ENCODE results near the gene PDE4D.
"Not testable (repeated sequence)": the region's sequence is repeated elsewhere in the genome, so short reads cannot be mapped to it uniquely, and the experiment has no call there.

The PDE4D gene

DNA sequence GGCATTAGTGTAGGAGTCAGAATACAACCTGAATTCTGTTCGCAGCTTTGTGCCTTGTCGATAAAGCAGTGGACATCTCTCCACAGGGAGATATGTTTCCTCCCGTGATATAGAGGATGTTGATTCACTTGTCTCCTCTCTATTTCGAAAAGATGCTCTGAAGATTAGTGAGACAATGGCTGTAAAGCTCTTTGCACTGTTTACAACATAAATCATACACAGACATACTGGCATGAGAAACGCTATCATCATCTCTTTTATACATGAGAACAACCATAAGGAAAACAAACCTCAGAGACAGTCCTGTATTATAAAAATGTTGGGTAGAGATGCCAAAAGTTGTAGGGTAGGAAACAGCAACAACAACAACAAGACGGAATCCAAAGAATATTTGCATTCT, 803.2 kb downstream of the PDE4D start:
- DNase-seq = no peak

DNA sequence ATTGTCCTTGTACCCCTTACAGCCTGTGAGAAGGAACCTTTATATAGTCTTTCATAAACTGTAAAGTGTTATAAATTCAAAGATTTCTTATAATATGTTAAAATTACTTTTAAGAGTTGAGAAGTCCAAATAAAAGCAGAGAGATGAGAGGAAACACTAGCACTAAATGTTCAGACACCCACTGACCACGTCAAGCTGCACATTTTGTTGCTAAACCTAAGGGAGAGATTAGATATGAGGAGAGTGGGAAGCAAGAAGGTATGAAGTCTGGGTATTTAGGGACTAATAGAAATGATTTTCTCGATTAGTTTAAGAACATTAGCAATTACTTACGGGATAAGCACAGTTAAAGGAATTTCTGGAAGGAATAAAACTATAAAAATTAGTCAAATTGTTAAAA, 803.8 kb downstream of the PDE4D start:
- no peak for DNase-seq

DNA sequence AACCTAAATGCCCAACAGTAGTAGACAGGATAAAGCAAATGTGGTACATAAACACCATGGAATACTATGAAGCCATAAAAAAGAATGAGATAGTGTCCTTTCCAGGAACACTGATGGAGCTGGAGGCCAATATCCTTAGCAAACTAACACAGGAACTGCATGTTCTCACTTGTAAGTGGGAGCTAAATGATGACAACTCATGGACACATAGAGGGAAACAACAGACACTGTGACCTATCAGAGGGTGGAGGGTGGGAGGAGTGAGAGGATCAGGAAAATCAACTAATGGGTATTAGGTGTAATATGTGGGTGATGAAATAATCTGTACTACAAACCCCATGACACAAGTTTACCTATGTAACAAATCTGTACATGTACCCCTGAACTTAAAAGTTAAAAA, 805.0 kb downstream of the PDE4D start:
- DNase-seq = no peak

- no peak for DNase-seq
Measured at GRCh38 chr5:59086024-59086423, 807.5 kb downstream of the PDE4D start.

GRCh38 chr5:59081693-59082092, 811.8 kb downstream of the PDE4D start:
- no peak for DNase-seq

DNA sequence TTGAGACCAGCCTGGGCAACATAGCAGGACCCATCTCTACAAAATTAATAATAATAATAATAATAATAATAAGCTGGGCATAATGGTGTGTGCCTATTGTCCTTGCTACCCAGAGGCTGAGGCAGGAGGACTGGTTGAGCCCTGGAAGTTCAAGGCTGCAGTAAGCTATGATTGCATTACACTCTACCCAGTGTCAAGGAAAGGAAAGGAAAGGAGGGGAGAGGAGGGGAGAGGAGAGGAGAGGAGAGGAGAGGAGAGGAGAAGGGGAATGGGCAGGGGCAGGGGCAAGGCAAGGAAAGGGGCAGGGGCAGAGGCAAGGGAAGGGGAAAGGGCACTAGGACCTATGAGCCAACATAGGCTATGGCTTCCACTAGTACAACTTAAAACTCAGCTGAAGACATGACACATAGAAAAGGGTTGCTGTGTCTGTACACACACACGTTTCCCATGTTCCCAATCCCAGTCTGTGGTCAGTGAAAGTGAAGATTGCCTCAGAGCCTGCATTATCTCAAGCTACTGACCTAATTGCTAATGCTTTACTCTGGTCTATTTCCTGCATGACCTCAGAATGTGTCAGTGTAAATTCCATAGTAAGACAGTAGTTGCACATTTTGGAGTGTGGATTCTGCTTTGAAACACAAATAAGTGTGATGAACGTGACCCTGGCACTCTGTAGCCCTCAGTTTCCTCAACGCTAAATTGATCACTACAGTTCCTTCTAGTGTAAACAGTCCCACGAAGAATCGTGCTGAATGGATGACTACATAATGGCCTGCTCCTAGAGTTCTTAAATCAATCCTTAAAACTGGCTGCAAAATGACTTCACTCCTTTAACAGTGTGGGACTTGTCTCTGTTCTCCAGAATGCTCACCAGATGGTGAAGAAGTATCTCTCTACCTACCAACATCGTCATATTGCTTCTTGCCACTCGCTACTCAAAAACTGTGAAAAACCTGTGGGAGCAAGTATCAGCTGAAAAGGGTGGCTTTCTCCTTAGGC, 813.6 kb downstream of the PDE4D start:
- no peak for DNase-seq

- no peak for DNase-seq
Measured at GRCh38 chr5:59071755-59072549, 821.6 kb downstream of the PDE4D start.

DNA sequence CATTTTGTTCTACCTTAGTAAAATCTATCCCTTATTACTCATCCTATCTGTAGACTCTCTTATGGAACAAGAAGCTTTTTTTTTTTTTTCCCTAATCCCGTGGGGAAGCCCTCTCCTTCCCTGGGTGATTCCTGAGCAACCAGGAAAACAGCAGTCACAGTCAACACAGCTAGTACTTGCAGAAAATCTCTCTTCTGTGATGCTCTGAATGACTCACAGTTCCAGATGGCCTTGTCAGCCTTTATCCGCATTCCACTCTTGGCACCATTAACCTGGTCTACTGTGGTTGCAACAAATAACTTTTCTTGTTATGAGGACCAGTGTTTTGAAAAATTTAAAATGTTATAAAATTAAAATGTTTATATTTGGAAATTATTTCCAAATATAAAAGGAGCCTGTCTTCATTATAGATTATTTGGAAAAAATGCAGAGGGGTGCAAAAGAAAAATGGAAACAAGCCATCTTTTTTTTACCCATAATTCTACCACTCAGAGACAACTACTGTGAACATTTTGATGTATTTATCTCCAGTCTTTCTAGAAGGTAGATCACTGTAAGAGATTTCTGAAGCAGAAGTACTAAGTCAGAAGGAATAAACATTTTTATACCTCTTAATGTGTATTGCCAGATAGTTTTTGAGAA, 824.0 kb downstream of the PDE4D start:
- DNase-seq = no peak

DNA sequence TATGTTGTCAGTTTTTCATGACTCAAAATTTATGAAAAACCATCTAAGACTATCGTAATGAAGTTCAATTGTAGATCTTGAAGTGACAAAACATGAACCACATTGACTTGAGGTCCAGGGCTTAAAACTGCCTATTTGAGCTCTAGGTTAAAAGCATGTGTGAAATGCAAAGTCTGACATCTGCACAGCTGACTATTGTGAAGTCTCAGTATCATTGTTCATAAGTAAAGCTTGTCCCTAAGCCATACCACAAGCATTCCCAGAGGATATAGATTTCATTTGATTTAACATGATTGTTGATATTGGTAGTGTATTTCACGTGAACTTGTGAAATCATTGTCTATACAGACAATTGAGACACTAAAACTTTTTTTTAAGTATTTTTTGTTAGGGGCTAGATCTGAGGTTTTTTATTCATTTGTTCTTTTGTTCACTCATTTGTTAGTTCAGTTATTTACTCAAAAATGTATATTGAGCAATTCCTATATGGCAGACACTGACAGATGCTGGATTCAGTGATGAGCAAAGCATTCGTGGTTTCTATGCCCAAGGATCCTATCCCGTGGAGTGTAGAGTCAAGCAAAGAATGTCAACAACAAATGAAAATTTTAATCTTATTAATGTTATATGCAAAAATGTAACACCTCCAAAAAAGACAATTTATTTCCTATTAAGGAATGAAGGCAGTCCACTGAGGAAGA, 825.4 kb downstream of the PDE4D start:
- no peak for DNase-seq

GRCh38 chr5:59066367-59067163, 827.0 kb downstream of the PDE4D start:
- DNase-seq = no peak

DNA sequence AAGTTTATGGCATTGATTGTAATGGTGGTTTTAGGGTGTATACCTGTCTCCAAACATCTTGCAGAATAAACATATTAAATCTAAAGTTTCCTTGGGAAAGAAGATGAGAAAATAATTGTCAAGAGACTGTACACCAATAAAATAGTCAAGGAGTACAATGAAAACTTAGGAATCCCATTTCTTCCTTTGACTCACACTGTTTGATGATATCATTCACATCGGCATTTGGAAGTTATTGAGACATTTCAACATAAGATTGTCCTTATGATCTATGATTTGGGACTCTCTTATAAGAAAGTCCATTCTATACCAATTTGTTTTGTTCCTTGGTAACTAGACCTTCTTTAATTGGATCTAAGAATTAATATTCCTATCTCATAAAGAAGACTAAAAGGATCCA, 828.0 kb downstream of the PDE4D start:
- no peak for DNase-seq

GRCh38 chr5:59064293-59064692, 829.2 kb downstream of the PDE4D start:
- no peak for DNase-seq

- DNase-seq = no peak
Measured at GRCh38 chr5:59062986-59063683, 830.4 kb downstream of the PDE4D start.

GRCh38 chr5:59061377-59061776, 832.1 kb downstream of the PDE4D start:
- DNase-seq = no peak

DNA sequence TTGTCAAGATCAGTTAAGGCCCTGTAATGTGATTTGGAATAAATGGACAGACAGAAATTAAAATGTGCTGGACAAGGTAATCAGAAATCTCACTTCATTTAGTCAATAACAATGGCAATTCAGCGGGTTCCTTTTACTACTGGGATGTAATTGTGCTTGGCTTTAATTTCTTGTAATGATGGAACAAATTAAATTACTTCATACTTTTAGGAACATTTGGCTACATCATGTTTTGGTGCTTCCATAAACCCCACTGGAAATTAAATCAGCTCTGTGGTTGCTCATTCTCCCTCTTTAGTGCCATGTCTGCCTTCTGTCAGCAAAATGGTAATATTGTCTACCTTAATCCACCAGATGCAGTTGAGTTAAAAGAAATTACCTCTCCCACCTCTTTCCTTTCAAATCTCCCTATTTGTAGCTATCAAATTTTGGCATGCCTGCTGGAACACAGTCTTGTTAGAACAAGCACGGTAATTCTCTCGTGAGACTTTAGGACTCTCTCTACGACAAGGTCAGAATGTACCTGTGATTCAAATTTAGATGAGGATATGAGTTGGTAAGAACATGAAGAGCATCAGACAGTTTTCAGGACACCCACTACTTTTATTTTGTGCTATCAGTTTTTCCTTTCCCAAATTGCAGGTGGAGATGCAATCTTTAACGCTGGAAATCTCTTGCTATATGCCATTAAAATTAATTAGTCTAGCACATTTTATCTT, 834.4 kb downstream of the PDE4D start:
- DNase-seq = no peak

- DNase-seq = no peak
Measured at GRCh38 chr5:59058237-59058636, 835.3 kb downstream of the PDE4D start.

GRCh38 chr5:59056599-59056998, 836.9 kb downstream of the PDE4D start:
- DNase-seq = not testable (repeated sequence)

DNA sequence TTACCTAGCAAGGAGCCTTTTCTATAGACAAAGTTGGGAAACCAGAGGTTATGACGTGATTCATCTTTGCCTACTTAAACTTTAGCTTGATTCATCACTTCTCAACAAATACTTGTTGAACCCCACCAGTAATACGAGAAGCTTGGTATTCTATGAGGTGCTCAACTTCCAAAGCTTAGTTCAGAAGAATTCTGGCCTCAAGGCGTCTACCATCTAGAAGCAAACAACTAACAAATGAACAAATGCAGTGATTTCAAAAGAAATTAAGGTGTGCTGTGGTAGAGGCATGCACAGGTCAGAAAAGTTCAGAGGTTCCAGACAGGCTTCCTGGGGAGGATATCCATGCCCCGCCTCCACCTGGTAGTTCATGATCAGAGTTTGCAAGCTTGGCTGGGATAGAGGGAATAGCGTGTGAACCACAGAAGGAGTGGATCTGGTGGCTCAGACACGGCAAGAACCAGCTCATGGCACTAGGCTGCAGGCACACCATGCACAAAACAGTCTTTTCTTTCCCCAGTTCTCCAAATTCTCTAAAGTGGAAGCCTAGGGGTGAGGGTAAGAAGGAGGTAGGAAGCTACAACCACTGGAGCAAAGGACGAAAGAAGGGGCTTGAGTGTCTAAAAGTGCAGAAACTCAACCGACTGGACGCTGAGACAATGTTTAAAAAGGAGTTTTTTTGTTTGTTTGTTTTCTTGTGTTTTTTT, 837.6 kb downstream of the PDE4D start:
- no peak for DNase-seq

DNA sequence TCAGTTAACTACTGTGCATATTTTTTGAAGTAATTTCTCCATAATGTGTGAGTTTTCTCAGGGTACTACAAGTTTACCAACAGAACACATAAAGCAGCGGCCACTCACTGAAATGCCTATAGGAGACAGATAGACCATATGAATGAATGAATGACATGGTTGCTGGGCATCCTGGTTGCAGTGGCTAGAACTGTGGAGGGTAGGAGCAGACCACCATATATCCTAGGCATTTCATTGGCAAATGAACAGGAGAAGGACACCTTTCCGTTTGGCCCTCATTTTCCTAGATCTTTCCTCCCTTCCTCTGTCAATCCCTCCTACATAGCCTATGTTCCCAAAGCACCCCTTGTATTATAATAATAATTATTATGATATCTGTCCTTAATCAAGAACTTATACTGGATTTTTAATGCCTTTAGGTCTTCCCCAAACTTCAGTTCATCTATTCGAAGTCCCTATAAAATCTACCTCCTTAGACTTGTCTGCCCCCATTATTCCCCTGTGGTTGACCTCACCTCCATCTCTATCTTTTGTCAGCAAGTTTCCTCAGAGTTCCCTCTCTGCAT, 838.5 kb downstream of the PDE4D start:
- DNase-seq = no peak

DNA sequence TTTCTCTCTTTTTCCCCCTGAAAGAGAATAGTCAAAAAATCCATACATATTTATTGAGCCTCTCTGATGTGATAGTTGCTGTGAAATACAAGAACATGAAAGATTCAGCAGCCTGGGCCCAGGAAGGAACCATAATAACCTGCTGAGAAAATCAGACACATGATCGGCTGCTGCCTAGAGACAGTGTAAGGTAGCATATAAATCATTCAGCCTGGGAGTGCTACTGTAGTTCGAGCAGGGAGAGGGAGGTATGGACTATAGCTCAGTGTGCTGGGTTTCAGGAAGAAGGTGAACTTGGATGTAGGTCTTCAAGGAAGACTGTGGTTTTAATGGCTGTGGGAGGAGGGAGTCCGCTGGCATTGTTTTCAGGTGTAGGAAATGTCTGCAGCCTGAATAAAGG, 841.6 kb downstream of the PDE4D start:
- DNase-seq = no peak
